ENCODE data around the gene CDC16. TPM values are rescaled to one million over a fixed set of nuclear protein-coding genes. Genes with fewer than 3 reads are reported as not detected.
"Not testable (repeated sequence)": the region's sequence is repeated elsewhere in the genome, so short reads cannot be mapped to it uniquely, and the experiment has no call there.

The CDC16 gene
- total RNA-seq, 4 donors from 2014 or later, result 18.5 to 22.2 (median 20.5) TPM

GRCh38 chr13:114260814-114261213 is 26.1 kb downstream of the CDC16 start:
- Histone ChIP-seq H3K4me3 (no peak overlapping the region), H3K9me3 (no peaks in the 10 kb centered on the region), H3K36me3 (peaks cover 0 to 79% of the 10 kb centered on the region in 2 donors), H3K27ac (peak overlapping the region in 1 of 4 donors; percentile 42), H3K27me3 (no peaks in the 10 kb centered on the region), H3K4me1 (peaks cover 6 to 10% of the 10 kb centered on the region in 2 donors)
- in situ Hi-C loops (cut with MboI; ENCODE audit: low sequenced_read_pairs in 4 of 4), result no loop called here
- TF ChIP-seq CTCF (IDR thresholded peaks at IDR 0.05 in 4 of 5, conservative IDR thresholded peaks at IDR 0.05 in 1 of 5) (no peak), POLR2A (IDR thresholded peaks at IDR 0.05) (no peak)
- intact Hi-C loops (cut with DNase I; ENCODE audit: low total_unique reads), result no loop called here
- ATAC-seq (no peak), DNase-seq (no peak)

GRCh38 chr13:114261328-114261965 is 26.8 kb downstream of the CDC16 start:
- intact Hi-C loops (cut with DNase I; ENCODE audit: low total_unique reads) (no loop called here), in situ Hi-C loops (cut with MboI; ENCODE audit: low sequenced_read_pairs in 4 of 4) (no loop called here)
- no peak for ATAC-seq
- no peak for DNase-seq
- TF ChIP-seq CTCF (IDR thresholded peaks at IDR 0.05 in 4 of 5, conservative IDR thresholded peaks at IDR 0.05 in 1 of 5) (no peak), POLR2A (IDR thresholded peaks at IDR 0.05) (no peak)
- peak overlapping the region in 1 of 4 donors; percentile 42 for H3K27ac ChIP-seq
- H3K9me3 ChIP-seq, result no peaks in the 10 kb centered on the region
- H3K36me3 ChIP-seq, result peaks cover 0 to 84% of the 10 kb centered on the region in 2 donors
- H3K27me3 ChIP-seq, result no peaks in the 10 kb centered on the region
- H3K4me1 ChIP-seq, result peaks cover 6 to 10% of the 10 kb centered on the region in 2 donors
- H3K4me3 ChIP-seq, result no peak overlapping the region

GRCh38 chr13:114263578-114263977 is 28.9 kb downstream of the CDC16 start:
- Histone ChIP-seq H3K36me3 (peaks cover 0 to 84% of the 10 kb centered on the region in 2 donors), H3K4me3 (no peak overlapping the region), H3K27ac (no peak overlapping the region), H3K27me3 (no peaks in the 10 kb centered on the region), H3K4me1 (peaks cover 6 to 10% of the 10 kb centered on the region in 2 donors), H3K9me3 (no peaks in the 10 kb centered on the region)
- intact Hi-C loops (cut with DNase I; ENCODE audit: low total_unique reads), result no loop called here
- DNase-seq (no peak), ATAC-seq (no peak)
- TF ChIP-seq CTCF (IDR thresholded peaks at IDR 0.05 in 4 of 5, conservative IDR thresholded peaks at IDR 0.05 in 1 of 5) (no peak), POLR2A (IDR thresholded peaks at IDR 0.05) (no peak)
- in situ Hi-C loops (cut with MboI; ENCODE audit: low sequenced_read_pairs in 4 of 4), result no loop called here

GRCh38 chr13:114264313-114264712 is 29.6 kb downstream of the CDC16 start:
- H3K4me3 ChIP-seq; intact Hi-C loops (cut with DNase I; ENCODE audit: low total_unique reads); DNase-seq; in situ Hi-C loops (cut with MboI; ENCODE audit: low sequenced_read_pairs in 4 of 4); H3K27ac ChIP-seq; H3K4me1 ChIP-seq; H3K9me3 ChIP-seq; H3K27me3 ChIP-seq; ATAC-seq: not testable (repeated sequence)
- peaks cover 0 to 82% of the 10 kb centered on the region in 2 donors for H3K36me3 ChIP-seq

- no peak for DNase-seq
- Histone ChIP-seq H3K27ac (no peak overlapping the region), H3K9me3 (no peaks in the 10 kb centered on the region), H3K36me3 (peaks cover 0 to 82% of the 10 kb centered on the region in 2 donors), H3K4me3 (no peak overlapping the region), H3K4me1 (peaks cover 4 to 6% of the 10 kb centered on the region in 2 donors), H3K27me3 (no peaks in the 10 kb centered on the region)
- in situ Hi-C loops (cut with MboI; ENCODE audit: low sequenced_read_pairs in 4 of 4) (no loop called here), intact Hi-C loops (cut with DNase I; ENCODE audit: low total_unique reads) (no loop called here)
- ATAC-seq, result no peak
- TF ChIP-seq CTCF (IDR thresholded peaks at IDR 0.05 in 4 of 5, conservative IDR thresholded peaks at IDR 0.05 in 1 of 5) (no peak), POLR2A (IDR thresholded peaks at IDR 0.05) (no peak)
These were observed 30.4 kb downstream of the CDC16 start for GRCh38 chr13:114264886-114265611.

All from gastrocnemius medialis (tissue), 4 donors.